ENCODE results near the gene C17orf75. TPM values are rescaled to one million over a fixed set of nuclear protein-coding genes. Genes with fewer than 3 reads are reported as not detected.

Gene C17orf75
- total RNA-seq, 1 donor from 2014 or later: 9.2 TPM

- ATAC-seq (no peak), DNase-seq (ENCODE audit: low spot score) (no peak)
These were observed 60.9 kb downstream of the C17orf75 start for GRCh38 chr17:32281011-32281451.

GRCh38 chr17:32279891-32280716 lies 61.9 kb downstream of the C17orf75 start:
- DNase-seq (ENCODE audit: low spot score) (no peak), ATAC-seq (no peak)

- ATAC-seq (no peak), DNase-seq (ENCODE audit: low spot score) (no peak)
These were observed 63.2 kb downstream of the C17orf75 start for GRCh38 chr17:32278815-32279214.

Other genes starting within 250 kb of the C17orf75 start
- 12.5 TPM for gene RHOT1, start 199.7 kb downstream of the C17orf75 start, total RNA-seq
- gene RHBDL3, start 76.3 kb downstream of the C17orf75 start, total RNA-seq: 0.15 TPM
- 50.5 TPM for gene ZNF207, start 8.0 kb upstream of the C17orf75 start, total RNA-seq
- 49.1 TPM for gene PSMD11, start 102.3 kb upstream of the C17orf75 start, total RNA-seq
- gene CDK5R1, start 144.8 kb upstream of the C17orf75 start, total RNA-seq: 0.68 TPM

Data from left lobe of liver (tissue), 2 donors.